DMS114 treated with DMSO at 0.1 percent for 48 hours (cell line): Measurements from ENCODE around the gene ORC3.
"Not testable (repeated sequence)": the region's sequence is repeated elsewhere in the genome, so short reads cannot be mapped to it uniquely, and the experiment has no call there.

ENCODE experiments used
- DNase-seq: peaks from one replicate; lab custom pipeline; 2025; ENCODE audit not compliant: unreplicated experiment; lab: John Stamatoyannopoulos, UW

ORC3 gene

GRCh38 chr6:87658516-87658915 is 68.6 kb downstream of the ORC3 start:
- DNase-seq, result no peak

GRCh38 chr6:87660226-87660911 is 70.4 kb downstream of the ORC3 start:
- no peak for DNase-seq

- no peak for DNase-seq
These were observed 71.1 kb downstream of the ORC3 start for GRCh38 chr6:87661016-87661415.

- DNase-seq, result no peak
These were observed 71.6 kb downstream of the ORC3 start for GRCh38 chr6:87661503-87661902.

GRCh38 chr6:87663434-87663833 is 73.5 kb downstream of the ORC3 start:
- no peak for DNase-seq

- no peak for DNase-seq
These were observed 75.1 kb downstream of the ORC3 start for GRCh38 chr6:87664921-87665485.

GRCh38 chr6:87667032-87667431 is 77.1 kb downstream of the ORC3 start:
- DNase-seq, result no peak

GRCh38 chr6:87668013-87668412 is 78.1 kb downstream of the ORC3 start:
- no peak for DNase-seq

GRCh38 chr6:87669051-87669450 is 79.1 kb downstream of the ORC3 start:
- DNase-seq, result no peak

- no peak for DNase-seq
These were observed 80.8 kb downstream of the ORC3 start for GRCh38 chr6:87670707-87671106.

GRCh38 chr6:87671555-87672029 is 81.7 kb downstream of the ORC3 start:
- DNase-seq, result no peak

- DNase-seq, result no peak
These were observed 82.7 kb downstream of the ORC3 start for GRCh38 chr6:87672641-87673040.

- no peak for DNase-seq
These were observed 83.3 kb downstream of the ORC3 start for GRCh38 chr6:87673237-87673636.

GRCh38 chr6:87674290-87674689 is 84.4 kb downstream of the ORC3 start:
- no peak for DNase-seq

GRCh38 chr6:87675004-87675681 is 85.2 kb downstream of the ORC3 start:
- no peak for DNase-seq

GRCh38 chr6:87682310-87682709 is 92.4 kb downstream of the ORC3 start:
- no peak for DNase-seq

GRCh38 chr6:87683890-87684289 is 94.0 kb downstream of the ORC3 start:
- no peak for DNase-seq

- no peak for DNase-seq
These were observed 95.1 kb downstream of the ORC3 start for GRCh38 chr6:87684895-87685654.

GRCh38 chr6:87686636-87687205 is 96.8 kb downstream of the ORC3 start:
- not testable (repeated sequence) for DNase-seq

GRCh38 chr6:87687296-87687695 is 97.4 kb downstream of the ORC3 start:
- DNase-seq, result no peak

- not testable (repeated sequence) for DNase-seq
These were observed 98.0 kb downstream of the ORC3 start for GRCh38 chr6:87687893-87688292.
